OCI-LY3 (cell line): Measurements from ENCODE around the gene BCL2L12.

Experiments
- CTCF ChIP-seq: fragments of 200-600, 300-600 bp; sonication (generic); IDR thresholded peaks from 2 replicates; pipeline ENCODE4 v1.5.1; 2014; ENCODE audit warnings: antibody characterized with exemption, low read length, low read depth
- EZH2phosphoT487 ChIP-seq: fragments of 200-600 bp; shearing (Covaris generic); IDR thresholded peaks from 2 replicates; pipeline ENCODE4 v1.6.1; 2018; ENCODE audit warnings: antibody characterized with exemption, mixed run types, low read depth

GRCh38 chr19:49639401-49640112, 26.2 kb upstream of the BCL2L12 start:
- TF ChIP-seq CTCF, result no peak
- TF ChIP-seq EZH2phosphoT487, result no peak
